Measurements from ENCODE around the gene CIAO1.
A peak's percentile ranks its signal among the peaks of the same experiment; 100 is the strongest.
"Not testable (repeated sequence)": the region's sequence is repeated elsewhere in the genome, so short reads cannot be mapped to it uniquely, and the experiment has no call there.

The CIAO1 gene

DNA sequence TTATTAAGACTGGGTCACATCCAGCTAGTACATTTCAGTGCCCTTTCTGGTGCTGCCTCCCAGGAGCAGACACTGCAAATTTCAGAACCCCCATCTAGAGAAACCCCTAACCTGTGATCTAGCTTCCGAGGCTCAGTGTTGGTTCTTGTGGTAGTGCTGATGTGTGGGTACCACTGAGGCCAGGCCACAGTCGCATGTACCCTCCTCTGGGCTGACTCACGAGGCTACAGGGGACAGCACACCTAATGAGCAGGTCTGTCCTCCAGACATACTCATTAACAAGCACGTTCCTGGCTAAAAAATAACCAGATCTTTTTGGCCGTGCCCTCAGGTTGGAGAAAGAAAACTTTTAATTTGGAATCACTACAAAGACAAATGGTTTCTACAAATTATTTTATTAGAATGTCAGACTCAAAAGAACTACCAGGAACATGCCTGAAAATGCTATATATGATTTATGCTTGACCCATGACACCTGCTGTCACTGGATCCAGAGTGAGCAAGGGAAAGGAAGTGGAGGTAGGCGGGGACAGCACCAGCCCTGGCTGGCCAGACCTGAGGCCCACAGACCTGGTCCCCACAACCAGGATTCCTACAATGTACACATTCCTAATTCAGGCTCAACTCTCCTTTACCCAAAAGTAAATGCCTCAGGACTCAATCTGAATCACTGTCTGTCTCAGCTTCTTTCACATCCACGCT, 8.5 kb downstream of the CIAO1 start:
- no peak for DNase-seq (ENCODE audit: low read depth in 2 of 2, low spot score in 1 of 2)

GRCh38 chr2:96276787-96277499, 10.9 kb downstream of the CIAO1 start:
- DNase-seq (ENCODE audit: low read depth in 2 of 2, low spot score in 1 of 2), result no peak

DNA sequence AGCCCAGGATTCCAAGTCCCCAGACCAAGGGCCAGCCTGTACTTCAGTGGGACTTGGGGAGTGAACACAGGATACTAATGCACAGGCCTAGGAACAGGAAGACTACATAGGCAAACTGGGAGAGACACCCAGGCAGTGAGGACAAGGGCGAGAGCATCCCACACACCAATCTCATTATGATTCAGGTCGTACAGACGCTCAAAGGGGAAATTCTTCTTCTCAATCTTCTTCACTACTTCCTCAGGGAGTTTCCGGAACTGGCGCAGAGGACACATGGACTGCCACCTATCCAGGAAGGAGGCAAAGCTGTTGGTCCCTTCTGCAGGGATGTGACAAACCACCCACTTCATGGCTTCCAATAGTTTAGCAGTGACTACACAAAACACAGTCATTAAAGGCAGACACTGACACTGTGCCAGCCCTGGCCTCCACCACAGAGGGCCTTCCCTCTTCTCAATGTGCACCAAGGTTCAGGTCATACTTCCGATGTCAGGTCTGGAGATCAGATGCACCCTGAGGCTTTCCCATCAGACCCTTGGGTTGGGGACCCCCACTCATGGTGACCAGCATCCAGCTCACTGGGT, 21.3 kb downstream of the CIAO1 start:
- no peak for DNase-seq (ENCODE audit: low read depth in 2 of 2, low spot score in 1 of 2)

DNA sequence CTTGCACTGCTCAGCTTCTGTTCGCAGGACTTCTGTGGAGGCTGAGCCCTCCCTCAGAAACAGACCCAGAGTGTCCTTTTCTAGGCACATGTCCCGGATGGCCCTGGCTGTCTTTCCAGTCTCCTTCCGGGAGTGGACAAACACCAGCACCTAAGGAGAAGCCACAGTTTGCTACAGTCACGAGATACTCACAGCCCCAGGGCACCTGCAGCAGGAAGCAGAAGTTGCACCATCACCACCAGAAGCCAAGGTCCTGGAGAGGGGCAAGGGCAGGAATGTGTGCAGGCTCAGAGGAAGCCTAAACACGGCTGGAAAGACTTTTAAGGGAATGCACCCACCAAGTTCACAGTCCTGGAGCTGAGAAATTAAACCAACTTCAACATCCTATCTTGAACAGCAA, 25.7 kb downstream of the CIAO1 start:
- no peak for DNase-seq (ENCODE audit: low read depth in 2 of 2, low spot score in 1 of 2)

GRCh38 chr2:96294271-96294670, 28.2 kb downstream of the CIAO1 start:
- DNase-seq (ENCODE audit: low read depth in 2 of 2, low spot score in 1 of 2), result not testable (repeated sequence)

DNA sequence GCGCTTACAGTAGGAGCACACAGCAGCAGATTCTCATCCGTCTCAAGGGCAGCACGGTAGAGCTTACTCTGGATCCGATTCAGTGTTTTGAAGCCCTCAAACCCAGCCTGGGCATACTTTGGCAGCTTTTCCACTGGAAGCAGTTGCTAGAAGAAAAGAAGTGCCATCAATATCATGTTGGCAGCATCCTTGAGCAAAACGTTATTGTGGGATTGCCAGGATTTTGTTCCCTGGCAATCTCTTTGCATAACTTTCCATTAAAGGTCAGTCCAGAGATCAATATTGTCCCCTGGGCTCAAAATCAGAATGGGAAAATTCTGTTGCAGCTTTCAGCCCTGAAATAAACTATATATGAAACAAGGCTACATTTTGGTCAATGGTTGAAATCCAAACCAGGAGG, 30.9 kb downstream of the CIAO1 start:
- no peak for DNase-seq (ENCODE audit: low read depth in 2 of 2, low spot score in 1 of 2)

- no peak for DNase-seq (ENCODE audit: low read depth in 2 of 2, low spot score in 1 of 2)
Observed at GRCh38 chr2:96301865-96302264, 35.8 kb downstream of the CIAO1 start.

GRCh38 chr2:96304606-96305005, 38.6 kb downstream of the CIAO1 start:
- no peak for DNase-seq (ENCODE audit: low read depth in 2 of 2, low spot score in 1 of 2)

DNA sequence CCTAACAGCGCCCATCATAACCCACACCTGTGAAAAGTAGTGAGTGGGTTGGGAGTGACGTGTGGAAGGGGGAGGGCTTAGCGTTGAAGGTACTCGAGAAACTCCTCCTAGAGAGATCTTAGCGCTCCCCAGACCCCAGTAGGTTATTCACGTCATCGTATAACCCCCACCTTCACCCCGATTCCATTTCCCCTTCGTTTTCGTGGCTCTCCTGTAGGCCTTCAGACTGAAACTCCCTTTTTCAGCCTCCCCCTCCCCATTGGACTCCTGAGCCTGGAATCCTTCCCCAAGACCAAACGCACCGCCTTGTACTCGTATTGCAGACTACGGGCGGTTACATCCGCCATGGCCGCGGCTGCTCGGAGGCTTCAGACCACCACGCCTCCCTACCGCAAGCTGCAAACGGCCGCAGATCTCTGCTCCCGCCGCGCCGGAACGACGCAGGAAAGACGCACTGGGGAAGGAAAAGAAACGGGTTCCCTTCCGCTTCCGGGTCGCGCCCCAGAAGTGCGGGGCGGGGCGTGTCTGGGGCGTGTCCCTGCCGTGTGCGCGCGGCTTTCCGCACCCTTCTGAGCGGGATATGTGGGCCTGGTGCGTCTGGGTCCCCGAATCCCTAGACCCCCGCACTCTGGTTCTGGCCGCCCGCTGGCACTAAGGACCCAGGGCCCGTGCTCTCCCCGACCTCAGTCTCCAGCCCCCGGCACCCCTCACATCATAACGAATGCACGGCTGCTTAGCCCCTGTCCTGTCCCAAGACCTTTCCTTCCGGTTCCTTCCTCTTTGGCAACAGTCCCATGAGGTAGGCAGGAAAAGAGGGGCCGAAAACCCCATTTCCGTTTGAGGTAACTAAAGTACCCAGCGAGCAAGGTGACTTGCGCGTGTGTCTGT, 39.3 kb downstream of the CIAO1 start, which contains the start of gene SNRNP200:
SNRNP200 (minus strand) TSS at position 456 of the 888 bp plus-strand sequence; CDS start at position 347, 109 bp downstream.
- peak; percentile 78 to 80 for DNase-seq (ENCODE audit: low read depth in 2 of 2, low spot score in 1 of 2)

DNA sequence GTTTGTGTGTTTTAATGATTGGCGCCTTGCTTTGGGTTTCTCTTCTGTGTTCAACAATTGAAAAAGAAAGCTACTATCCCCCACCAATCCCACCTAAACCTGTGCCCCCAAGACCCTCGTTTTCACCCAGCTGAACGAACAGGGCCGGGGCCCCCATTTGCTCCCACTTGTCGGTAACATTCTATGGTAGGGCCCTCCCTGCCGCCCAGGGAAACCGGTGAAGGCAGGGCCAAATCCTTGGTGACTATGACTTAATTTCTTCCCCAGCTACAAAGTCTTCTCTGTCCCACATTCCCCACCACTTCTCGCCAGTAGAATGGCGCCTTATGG, 39.9 kb downstream of the CIAO1 start:
- no peak for DNase-seq (ENCODE audit: low read depth in 2 of 2, low spot score in 1 of 2)

DNA sequence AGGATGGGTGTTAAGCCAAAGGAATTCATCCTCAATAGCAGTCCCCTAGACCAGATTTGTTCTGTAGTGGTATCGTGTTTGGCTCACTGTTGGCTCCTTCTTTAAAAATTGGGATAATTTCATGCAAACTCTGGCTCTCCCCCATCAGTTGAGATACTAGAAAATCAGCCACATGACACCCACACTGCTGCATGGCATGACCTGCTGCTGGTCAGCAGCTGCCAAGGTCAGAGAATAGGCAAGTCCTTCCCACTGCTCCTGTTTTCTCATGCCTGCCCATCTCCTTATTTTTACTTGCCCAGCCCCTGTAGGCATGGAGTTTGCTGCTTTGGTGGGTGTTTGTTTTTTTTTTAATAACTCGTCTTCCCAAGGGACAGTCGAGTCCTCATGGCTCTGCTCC, 40.3 kb downstream of the CIAO1 start:
- DNase-seq (ENCODE audit: low read depth in 2 of 2, low spot score in 1 of 2), result no peak

DNA sequence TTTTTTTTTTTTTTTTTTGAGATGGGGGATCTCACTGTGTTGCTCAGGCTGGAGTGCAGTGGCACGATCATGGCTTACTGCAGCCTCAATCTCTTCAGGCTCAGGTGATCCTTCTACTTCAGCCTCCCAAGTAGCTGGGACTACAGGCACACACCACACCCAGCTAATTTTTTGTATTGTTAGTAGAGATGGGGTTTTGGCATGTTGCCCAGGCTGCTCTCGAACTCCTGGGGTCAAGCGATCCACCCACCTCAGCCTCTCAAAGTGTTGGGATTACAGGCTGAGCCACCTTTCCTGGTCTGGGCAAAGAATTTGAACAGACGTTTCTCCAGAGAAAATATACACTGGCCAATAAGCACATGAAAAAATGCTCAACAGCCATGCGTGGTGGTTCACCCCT, 42.2 kb downstream of the CIAO1 start:
- DNase-seq (ENCODE audit: low read depth in 2 of 2, low spot score in 1 of 2), result no peak

DNA sequence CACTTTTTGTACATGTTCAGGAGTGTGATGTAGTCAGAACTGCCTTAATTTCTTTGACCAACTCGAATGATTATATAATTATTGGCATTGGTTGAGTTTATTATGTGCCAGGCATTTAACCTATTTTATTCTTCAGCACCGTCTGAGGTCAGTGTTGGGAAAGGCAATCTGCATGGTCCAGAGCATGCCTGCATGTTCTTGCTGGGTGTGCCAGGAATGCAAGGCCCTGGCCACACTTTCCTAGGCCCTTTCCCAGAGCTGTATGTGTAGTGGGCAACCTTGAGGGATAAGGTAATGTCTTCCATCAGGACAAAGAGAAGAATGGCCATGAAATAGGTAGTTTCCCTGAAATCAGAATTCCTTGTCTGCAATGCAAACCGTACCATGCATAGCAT, 49.0 kb downstream of the CIAO1 start:
- no peak for DNase-seq (ENCODE audit: low read depth in 2 of 2, low spot score in 1 of 2)

- DNase-seq (ENCODE audit: low read depth in 2 of 2, low spot score in 1 of 2), result no peak
Observed at GRCh38 chr2:96315400-96316071, 49.5 kb downstream of the CIAO1 start.

GRCh38 chr2:96316999-96317398, 51.0 kb downstream of the CIAO1 start:
- DNase-seq (ENCODE audit: low read depth in 2 of 2, low spot score in 1 of 2), result no peak

DNA sequence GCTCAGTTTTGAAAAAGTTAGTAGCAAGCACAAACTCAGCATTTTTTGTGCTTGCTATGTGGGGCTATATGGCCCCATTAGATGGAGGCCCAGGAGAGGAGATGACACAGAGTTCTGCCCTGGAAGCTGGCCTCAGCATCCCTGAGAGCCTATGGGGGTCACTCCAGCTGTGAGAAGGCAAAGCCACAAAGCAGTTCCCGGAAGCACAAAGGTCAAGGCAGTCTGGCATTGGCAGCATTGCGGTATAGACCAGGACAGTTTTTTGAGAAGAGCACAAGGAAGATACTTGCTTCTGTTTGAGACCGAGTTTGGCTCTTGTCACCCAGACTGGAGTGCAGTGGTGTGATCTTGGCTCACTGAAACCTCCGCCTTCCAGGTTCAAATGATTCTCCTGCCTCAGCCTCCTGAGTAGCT, 51.6 kb downstream of the CIAO1 start:
- no peak for DNase-seq (ENCODE audit: low read depth in 2 of 2, low spot score in 1 of 2)

DNA sequence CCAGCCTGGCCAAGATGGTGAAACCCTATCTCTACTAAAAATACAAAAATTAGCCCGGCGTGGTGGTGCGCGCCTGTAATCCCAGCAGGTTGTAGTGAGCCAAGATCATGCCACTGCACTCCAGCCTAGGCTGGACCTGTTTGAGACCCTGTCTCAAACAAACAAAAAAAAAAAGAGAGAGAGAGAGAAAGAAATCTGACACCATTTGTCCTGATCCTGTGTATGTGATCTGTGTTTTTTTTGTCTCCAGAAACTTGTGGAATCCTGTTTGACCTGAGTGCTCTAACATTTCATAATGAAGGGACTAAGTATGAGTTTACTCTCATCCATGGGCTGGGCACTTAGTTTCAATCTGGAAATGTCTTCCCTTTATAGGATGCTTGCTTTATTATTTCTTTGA, 52.7 kb downstream of the CIAO1 start:
- no peak for DNase-seq (ENCODE audit: low read depth in 2 of 2, low spot score in 1 of 2)

DNA sequence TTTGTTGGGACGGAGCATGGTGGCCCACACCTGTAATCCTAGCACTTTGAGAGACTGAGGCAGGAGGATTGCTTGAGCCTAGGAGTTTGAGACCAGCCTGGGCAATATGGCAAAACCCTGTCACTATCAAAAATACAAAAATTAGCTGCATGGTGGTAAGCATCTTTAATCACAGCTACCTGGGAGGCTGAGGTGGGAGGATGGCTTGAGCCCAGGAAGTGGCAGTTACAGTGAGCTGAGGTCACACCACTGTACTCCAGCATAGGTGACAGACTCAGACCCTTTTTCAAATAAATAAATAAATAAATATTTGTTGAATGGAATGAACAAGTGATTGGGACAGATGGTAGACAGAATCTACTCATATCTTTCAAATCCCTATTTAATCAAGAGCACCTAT, 53.4 kb downstream of the CIAO1 start:
- DNase-seq (ENCODE audit: low read depth in 2 of 2, low spot score in 1 of 2), result no peak

GRCh38 chr2:96320326-96320725, 54.3 kb downstream of the CIAO1 start:
- DNase-seq (ENCODE audit: low read depth in 2 of 2, low spot score in 1 of 2), result no peak

GRCh38 chr2:96320728-96321622, 55.0 kb downstream of the CIAO1 start:
- DNase-seq (ENCODE audit: low read depth in 2 of 2, low spot score in 1 of 2), result no peak
